ENCODE measurements around the gene ATP5PD. TPM values are rescaled to one million over a fixed set of nuclear protein-coding genes. Genes with fewer than 3 reads are reported as not detected.

ATP5PD gene
- total and polyA plus RNA-seq, 7 donors = 303 to 726 (median 480) TPM

- H3K36me3 ChIP-seq = peaks cover 19 to 54% (median 31%) of the 10 kb centered on the region in 4 donors
- H3K4me1 ChIP-seq = no peaks in the 10 kb centered on the region
- no peak overlapping the region for H3K27ac ChIP-seq
- no peak overlapping the region for H3K4me3 ChIP-seq
- 93% methylated on average over 15 of the region's 15 CpGs for WGBS, 2 donors
- no peak for DNase-seq
- no peaks in the 10 kb centered on the region for H3K27me3 ChIP-seq
- no peaks in the 10 kb centered on the region for H3K9me3 ChIP-seq
- intact Hi-C loops (cut with DNase I) = no loop called here
- TF ChIP-seq CTCF (IDR thresholded peaks at IDR 0.05) (no peak), POLR2A (IDR thresholded peaks at IDR 0.05) (no peak), EP300 (IDR thresholded peaks at IDR 0.05) (no peak), POLR2AphosphoS5 (IDR thresholded peaks at IDR 0.05) (no peak)
These were observed 44.6 kb downstream of the ATP5PD start for GRCh38 chr17:75001915-75002843.

GRCh38 chr17:74999523-74999922 lies 47.2 kb downstream of the ATP5PD start:
- no peaks in the 10 kb centered on the region for H3K9me3 ChIP-seq
- peaks cover 19 to 47% (median 30%) of the 10 kb centered on the region in 4 donors for H3K36me3 ChIP-seq
- no peak for DNase-seq
- intact Hi-C loops (cut with DNase I) = no loop called here
- H3K27ac ChIP-seq = no peak overlapping the region
- TF ChIP-seq EP300 (IDR thresholded peaks at IDR 0.05) (no peak), CTCF (IDR thresholded peaks at IDR 0.05) (no peak), POLR2AphosphoS5 (IDR thresholded peaks at IDR 0.05) (no peak), POLR2A (IDR thresholded peaks at IDR 0.05) (no peak)
- no peaks in the 10 kb centered on the region for H3K27me3 ChIP-seq
- no peak overlapping the region for H3K4me3 ChIP-seq
- H3K4me1 ChIP-seq = no peaks in the 10 kb centered on the region
- WGBS, 2 donors = 87 to 88% methylated on average over 4 of the region's 4 CpGs

- Histone ChIP-seq H3K4me3 (no peak overlapping the region), H3K27ac (no peak overlapping the region), H3K27me3 (no peaks in the 10 kb centered on the region), H3K4me1 (peaks cover 0 to 1% (median 0%) of the 10 kb centered on the region in 4 donors), H3K36me3 (peaks cover 19 to 39% (median 26%) of the 10 kb centered on the region in 4 donors), H3K9me3 (no peaks in the 10 kb centered on the region)
- TF ChIP-seq POLR2AphosphoS5 (IDR thresholded peaks at IDR 0.05) (no peak), POLR2A (IDR thresholded peaks at IDR 0.05) (no peak), EP300 (IDR thresholded peaks at IDR 0.05) (no peak), CTCF (IDR thresholded peaks at IDR 0.05) (no peak)
- no peak for DNase-seq
- 80 to 92% methylated on average over 6 of the region's 6 CpGs for WGBS, 2 donors
- intact Hi-C loops (cut with DNase I) = no loop called here
These were observed 48.0 kb downstream of the ATP5PD start for GRCh38 chr17:74998783-74999182.

- no peaks in the 10 kb centered on the region for H3K27me3 ChIP-seq
- peaks cover 0 to 14% (median 3%) of the 10 kb centered on the region in 4 donors for H3K4me1 ChIP-seq
- TF ChIP-seq CTCF (IDR thresholded peaks at IDR 0.05) (no peak), POLR2AphosphoS5 (IDR thresholded peaks at IDR 0.05) (no peak), EP300 (IDR thresholded peaks at IDR 0.05) (no peak), POLR2A (IDR thresholded peaks at IDR 0.05) (no peak)
- H3K9me3 ChIP-seq = no peaks in the 10 kb centered on the region
- H3K4me3 ChIP-seq = no peak overlapping the region
- WGBS, 2 donors = 71 to 79% methylated on average over 5 of the region's 5 CpGs
- peaks cover 0 to 10% (median 3%) of the 10 kb centered on the region in 4 donors for H3K36me3 ChIP-seq
- intact Hi-C loops (cut with DNase I) = no loop called here
- no peak overlapping the region for H3K27ac ChIP-seq
- DNase-seq = no peak
These were observed 50.9 kb downstream of the ATP5PD start for GRCh38 chr17:74995847-74996246.

Measured in sigmoid colon (tissue), 7 donors.